ENCODE data around the gene ADAM29. TPM values are rescaled to one million over a fixed set of nuclear protein-coding genes. Genes with fewer than 3 reads are reported as not detected.

The ADAM29 gene
- total RNA-seq, 6 experiments from 2014 or later = not detected

DNA sequence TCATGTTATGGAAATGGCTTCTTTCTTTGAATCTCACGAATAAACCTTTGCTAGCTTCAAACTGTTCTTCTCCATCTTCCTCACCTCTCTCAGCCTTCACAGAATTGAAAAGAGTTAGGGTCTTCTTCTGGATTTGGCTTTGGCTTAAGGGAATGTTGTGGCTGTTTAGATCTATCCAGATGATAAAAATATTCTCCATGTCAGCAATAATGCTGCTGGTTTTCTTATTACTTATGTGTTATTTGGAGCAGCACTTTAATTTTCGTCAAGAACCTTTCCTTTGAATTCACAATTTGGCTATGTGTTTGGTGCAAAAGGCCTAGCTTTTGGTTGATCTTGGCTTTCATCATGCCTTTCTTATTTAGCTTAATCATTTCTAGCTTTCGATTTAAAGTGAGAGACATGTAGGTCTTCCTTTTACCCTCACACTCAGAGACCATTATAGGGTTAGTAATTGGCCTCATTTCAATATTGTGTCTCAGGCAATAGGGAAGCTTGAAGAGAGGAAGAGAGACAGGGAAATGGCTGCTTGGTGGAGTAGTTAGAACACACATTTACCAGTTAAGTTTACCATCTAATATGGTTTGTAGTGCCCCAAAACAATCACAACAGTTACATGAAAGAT, 5.1 kb upstream of the ADAM29 start:
- Mint-ChIP-seq H3K4me3 (no peak overlapping the region), H3K27ac (no peak overlapping the region), H3K27me3 (ENCODE audit: insufficient read depth) (no peaks in the 10 kb centered on the region), H3K4me1 (ENCODE audit: low read depth) (no peaks in the 10 kb centered on the region), H3K36me3 (ENCODE audit: low read depth) (no peaks in the 10 kb centered on the region), H3K9me3 (peaks cover 52% of the 10 kb centered on the region)
- DNase-seq = no peak
- no peak for TF ChIP-seq CTCF (IDR thresholded peaks at IDR 0.05)

DNA sequence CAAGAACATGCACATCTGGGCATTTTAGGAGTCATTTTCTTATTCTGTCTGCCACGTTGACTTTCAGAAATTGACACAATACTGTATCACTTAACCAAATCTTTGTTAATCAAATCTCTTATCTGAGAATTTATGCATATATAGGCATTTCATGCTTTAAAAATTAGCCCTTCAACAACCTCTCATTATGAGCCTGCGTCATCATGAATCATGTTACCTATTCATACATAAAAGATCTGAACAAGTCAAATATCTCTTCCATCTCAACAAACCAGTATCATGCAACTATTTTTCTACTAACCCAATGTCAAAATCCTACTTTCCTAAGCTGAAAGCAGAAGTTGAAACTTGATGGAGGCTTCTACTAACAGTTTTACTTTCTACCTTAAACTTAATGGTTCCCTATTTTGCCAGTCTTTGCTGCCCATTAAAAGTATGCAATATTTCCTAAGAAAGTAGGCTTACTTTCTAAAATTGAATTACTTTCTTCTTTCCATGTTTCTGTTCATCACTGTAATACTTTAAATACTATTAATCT, 1.8 kb downstream of the ADAM29 start:
- Mint-ChIP-seq H3K9me3 (peaks cover 28% of the 10 kb centered on the region), H3K27ac (no peak overlapping the region), H3K4me1 (ENCODE audit: low read depth) (no peaks in the 10 kb centered on the region), H3K4me3 (no peak overlapping the region), H3K27me3 (ENCODE audit: insufficient read depth) (no peaks in the 10 kb centered on the region; the same call in 1 of the 2 replicates), H3K36me3 (ENCODE audit: low read depth) (no peaks in the 10 kb centered on the region)
- no peak for DNase-seq
- TF ChIP-seq CTCF (IDR thresholded peaks at IDR 0.05) = no peak

- Mint-ChIP-seq H3K4me3 (no peak overlapping the region), H3K9me3 (peaks cover 17% of the 10 kb centered on the region), H3K27me3 (ENCODE audit: insufficient read depth) (no peaks in the 10 kb centered on the region), H3K36me3 (ENCODE audit: low read depth) (no peaks in the 10 kb centered on the region), H3K27ac (no peak overlapping the region), H3K4me1 (ENCODE audit: low read depth) (no peaks in the 10 kb centered on the region)
- DNase-seq = no peak
- TF ChIP-seq CTCF (IDR thresholded peaks at IDR 0.05) = no peak
Measured at GRCh38 chr4:174926958-174927357, 8.8 kb downstream of the ADAM29 start.

DNA sequence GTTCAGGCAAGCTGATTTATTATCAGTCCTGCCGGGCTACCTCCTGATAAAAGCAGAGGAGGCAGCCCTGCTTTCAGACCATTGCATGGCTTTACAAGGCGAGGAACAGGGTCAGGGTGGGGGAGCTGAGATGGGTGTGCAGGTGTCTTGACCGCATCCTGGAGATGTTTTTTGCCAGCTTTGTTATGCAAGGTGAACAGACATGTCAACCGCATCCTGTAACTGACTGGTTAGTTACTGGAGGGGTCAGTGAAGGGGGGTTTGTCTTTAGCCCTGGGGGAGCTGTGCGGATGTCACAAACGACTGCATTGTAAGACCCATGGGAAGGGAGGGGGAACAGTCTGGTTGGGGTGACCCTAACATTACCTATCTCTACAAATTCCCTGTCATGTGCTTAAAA, 10.0 kb downstream of the ADAM29 start:
- Mint-ChIP-seq H3K27me3 (ENCODE audit: insufficient read depth) (no peaks in the 10 kb centered on the region), H3K27ac (no peak overlapping the region), H3K9me3 (peaks cover 21% of the 10 kb centered on the region; the same call in 1 of the 2 replicates), H3K4me3 (no peak overlapping the region), H3K4me1 (ENCODE audit: low read depth) (no peaks in the 10 kb centered on the region), H3K36me3 (ENCODE audit: low read depth) (no peaks in the 10 kb centered on the region)
- no peak for DNase-seq
- TF ChIP-seq CTCF (IDR thresholded peaks at IDR 0.05) = no peak

DNA sequence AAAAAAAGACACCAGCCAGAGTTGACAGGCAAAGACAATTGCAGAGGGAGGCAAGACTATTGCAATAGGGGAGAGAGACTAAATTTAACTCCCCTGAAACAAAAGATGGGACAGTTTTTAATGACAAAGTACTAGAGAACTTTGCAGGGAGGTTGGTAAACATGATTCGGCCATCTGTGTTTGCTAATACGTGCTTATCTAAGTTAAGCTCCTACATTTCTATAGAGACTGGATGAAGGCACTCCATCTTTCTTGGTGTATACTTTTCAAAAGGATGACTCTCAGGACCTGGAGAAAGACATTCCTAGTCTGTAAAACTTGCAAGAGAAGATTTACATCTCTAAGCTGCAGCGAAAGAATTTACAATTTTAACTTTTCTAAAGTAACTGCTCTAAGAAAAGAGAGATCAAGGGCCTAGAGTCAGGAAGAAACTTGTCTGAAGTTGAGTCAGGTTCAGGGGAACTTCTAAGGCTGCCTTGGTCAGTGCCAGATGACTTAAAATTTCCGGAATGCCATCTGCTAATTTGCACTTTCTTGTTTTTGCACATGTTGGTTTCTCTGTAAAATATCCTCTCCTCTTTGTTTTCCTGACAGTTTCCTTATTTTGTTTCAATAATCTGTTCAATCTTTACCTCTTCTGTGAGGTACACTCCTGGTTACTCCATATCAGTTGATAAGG, 10.6 kb downstream of the ADAM29 start:
- DNase-seq = no peak
- Mint-ChIP-seq H3K4me3 (no peak overlapping the region), H3K27ac (no peak overlapping the region), H3K36me3 (ENCODE audit: low read depth) (no peaks in the 10 kb centered on the region), H3K9me3 (peaks cover 21% of the 10 kb centered on the region), H3K4me1 (ENCODE audit: low read depth) (no peaks in the 10 kb centered on the region), H3K27me3 (ENCODE audit: insufficient read depth) (no peaks in the 10 kb centered on the region)
- TF ChIP-seq CTCF (IDR thresholded peaks at IDR 0.05) = no peak

All from HFFc6 (cell line).